DMS153 (cell line): ENCODE results near the gene PRDM9.
"Not testable (repeated sequence)": the region's sequence is repeated elsewhere in the genome, so short reads cannot be mapped to it uniquely, and the experiment has no call there.

Source experiments
- DNase-seq: peaks from one replicate; lab custom pipeline; 2025; lab: John Stamatoyannopoulos, UW

PRDM9 gene

GRCh38 chr5:23507278-23507685, at the start of gene PRDM9:
Gene PRDM9, plus strand, starts transcription at chr5:23507609. Its CDS starts 1,425 bp downstream, at chr5:23509034.
- DNase-seq: no peak

- no peak for DNase-seq
Measured at GRCh38 chr5:23457780-23458179, 49.6 kb upstream of the PRDM9 start.

- DNase-seq: no peak
Measured at GRCh38 chr5:23459214-23459613, 48.2 kb upstream of the PRDM9 start.

GRCh38 chr5:23461576-23461975, 45.8 kb upstream of the PRDM9 start:
- DNase-seq: no peak

GRCh38 chr5:23466401-23466912, 41.0 kb upstream of the PRDM9 start:
- DNase-seq: no peak

- DNase-seq: no peak
Measured at GRCh38 chr5:23468658-23469057, 38.8 kb upstream of the PRDM9 start.

- no peak for DNase-seq
Measured at GRCh38 chr5:23473915-23474314, 33.5 kb upstream of the PRDM9 start.

- DNase-seq: no peak
Measured at GRCh38 chr5:23474315-23474714, 33.1 kb upstream of the PRDM9 start.

GRCh38 chr5:23476580-23476979, 30.8 kb upstream of the PRDM9 start:
- no peak for DNase-seq

GRCh38 chr5:23482642-23483041, 24.8 kb upstream of the PRDM9 start:
- DNase-seq: no peak

- DNase-seq: no peak
Measured at GRCh38 chr5:23483090-23483489, 24.3 kb upstream of the PRDM9 start.

- no peak for DNase-seq
Measured at GRCh38 chr5:23484096-23484495, 23.3 kb upstream of the PRDM9 start.

- DNase-seq: not testable (repeated sequence)
Measured at GRCh38 chr5:23486227-23486626, 21.2 kb upstream of the PRDM9 start.

- no peak for DNase-seq
Measured at GRCh38 chr5:23490993-23491392, 16.4 kb upstream of the PRDM9 start.

- no peak for DNase-seq
Measured at GRCh38 chr5:23494558-23494957, 12.9 kb upstream of the PRDM9 start.

GRCh38 chr5:23496576-23496975, 10.8 kb upstream of the PRDM9 start:
- DNase-seq: no peak

GRCh38 chr5:23506329-23507236, 826 bp upstream of the PRDM9 start:
- no peak for DNase-seq

- not testable (repeated sequence) for DNase-seq
Measured at GRCh38 chr5:23510434-23510833, 3.0 kb downstream of the PRDM9 start.

- no peak for DNase-seq
Measured at GRCh38 chr5:23522553-23522952, 15.1 kb downstream of the PRDM9 start.

GRCh38 chr5:23523031-23523430, 15.6 kb downstream of the PRDM9 start:
- DNase-seq: no peak

GRCh38 chr5:23523998-23524397, 16.6 kb downstream of the PRDM9 start:
- DNase-seq: no peak

GRCh38 chr5:23525751-23526150, 18.3 kb downstream of the PRDM9 start:
- DNase-seq: no peak

GRCh38 chr5:23526616-23527015, 19.2 kb downstream of the PRDM9 start:
- not testable (repeated sequence) for DNase-seq
